Measurements from ENCODE around the gene RANGAP1.

Gene RANGAP1

GRCh38 chr22:41257696-41258095 lies 28.3 kb downstream of the RANGAP1 start:
- DNase-seq (ENCODE audit: low spot score): no peak

GRCh38 chr22:41256254-41257253 lies 29.4 kb downstream of the RANGAP1 start:
- peak; percentile 50 for DNase-seq (ENCODE audit: low spot score)

DNA sequence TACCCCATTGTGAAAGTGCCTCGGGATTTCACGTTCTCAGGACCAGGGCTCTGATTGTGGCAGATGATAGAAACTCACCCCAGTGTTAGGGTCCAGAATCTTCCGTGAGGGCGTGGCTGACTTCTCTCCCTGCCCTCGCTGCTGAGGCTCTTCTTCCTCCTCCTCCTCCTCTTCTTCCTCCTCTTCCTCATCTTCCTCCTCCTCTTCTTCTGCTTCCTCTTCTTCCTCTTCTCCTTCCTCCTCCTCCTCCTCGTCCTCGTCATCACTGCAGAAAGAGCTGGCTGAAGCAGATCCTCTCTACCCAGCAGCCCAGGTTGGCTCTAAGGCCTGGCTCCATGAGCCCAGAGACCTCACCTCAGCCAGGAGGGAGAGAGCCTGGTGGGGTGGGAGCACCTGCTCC lies 31.8 kb downstream of the RANGAP1 start:
- no peak for DNase-seq (ENCODE audit: low spot score)

DNA sequence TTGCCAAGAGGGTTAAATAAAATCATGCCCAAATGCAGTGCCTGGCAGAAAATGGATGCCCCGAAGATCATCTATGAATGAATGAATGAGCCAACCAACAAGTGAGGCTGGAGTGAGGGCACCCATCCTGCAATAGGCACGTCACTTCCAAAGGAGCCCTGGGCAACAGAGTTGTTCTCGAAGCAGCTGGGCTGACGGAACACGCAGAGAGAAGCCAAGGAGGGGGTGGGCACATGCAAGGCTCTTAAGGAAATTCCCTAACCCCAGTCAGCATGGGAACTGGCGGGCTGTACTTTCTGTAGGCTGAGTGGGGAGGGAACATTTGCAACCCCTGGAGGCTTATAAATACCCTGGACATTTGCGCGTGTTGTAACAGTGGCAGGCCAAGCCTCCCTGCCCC lies 33.6 kb downstream of the RANGAP1 start:
- DNase-seq (ENCODE audit: low spot score): no peak

DNA sequence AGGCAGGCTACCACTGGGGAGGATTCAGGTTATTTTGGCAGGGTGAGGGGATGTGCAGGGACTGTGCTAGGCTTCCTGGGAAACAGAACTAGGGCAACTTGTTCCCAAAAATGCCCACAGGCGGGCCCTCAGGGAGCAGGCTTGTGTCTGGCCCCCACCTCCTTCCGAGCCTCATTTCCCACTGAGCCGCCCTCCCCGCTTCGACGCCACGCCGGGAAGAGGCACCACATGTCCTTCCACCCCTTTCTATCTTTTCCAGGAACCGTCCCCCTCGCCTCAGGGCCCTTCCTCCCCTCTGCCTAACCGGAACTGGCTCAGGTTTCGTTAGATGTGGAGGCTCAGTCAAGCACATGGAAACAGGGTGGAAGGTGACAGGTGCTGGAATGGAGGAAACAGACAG lies 35.9 kb downstream of the RANGAP1 start:
- DNase-seq (ENCODE audit: low spot score): no peak

DNA sequence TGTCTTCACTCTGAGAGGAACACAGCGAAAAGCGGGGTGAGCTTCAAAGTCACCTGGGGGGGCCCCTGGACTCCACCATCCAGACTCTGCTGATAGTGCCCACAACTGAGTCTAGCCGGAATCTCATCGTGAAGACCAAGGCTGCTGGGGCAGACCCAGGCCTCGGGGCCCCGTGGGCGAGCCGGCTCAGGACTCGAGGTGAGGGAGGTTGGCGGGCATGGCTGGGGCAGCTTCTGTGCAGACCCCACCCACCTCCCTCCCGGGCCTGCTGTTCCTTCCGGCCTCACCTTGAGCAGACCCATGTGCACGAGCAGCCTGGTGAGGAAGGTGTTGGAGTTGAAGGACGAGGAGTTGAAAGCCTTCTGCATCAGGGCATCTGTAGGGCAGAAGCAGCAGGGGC lies 36.5 kb downstream of the RANGAP1 start:
- no peak for DNase-seq (ENCODE audit: low spot score)

DNA sequence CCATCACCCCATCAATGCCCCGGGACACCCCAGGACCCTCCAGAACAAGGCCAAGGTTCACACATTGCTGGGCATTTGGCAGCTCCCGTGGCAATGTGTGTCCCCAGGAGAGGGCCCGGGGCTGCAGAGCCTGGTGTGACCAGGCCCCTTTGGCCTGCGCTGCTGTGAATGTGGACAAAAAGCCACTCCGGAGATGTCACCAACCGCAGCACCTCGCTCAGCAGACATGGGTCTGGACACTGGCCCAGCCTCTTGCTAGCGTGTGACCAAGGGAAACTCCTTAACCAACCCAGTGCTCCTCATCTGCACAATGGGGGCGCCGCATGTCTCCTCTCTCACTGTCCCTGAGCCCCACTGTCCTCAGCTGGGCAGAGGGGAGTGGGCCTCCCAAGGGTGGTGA lies 37.2 kb downstream of the RANGAP1 start:
- DNase-seq (ENCODE audit: low spot score): no peak

DNA sequence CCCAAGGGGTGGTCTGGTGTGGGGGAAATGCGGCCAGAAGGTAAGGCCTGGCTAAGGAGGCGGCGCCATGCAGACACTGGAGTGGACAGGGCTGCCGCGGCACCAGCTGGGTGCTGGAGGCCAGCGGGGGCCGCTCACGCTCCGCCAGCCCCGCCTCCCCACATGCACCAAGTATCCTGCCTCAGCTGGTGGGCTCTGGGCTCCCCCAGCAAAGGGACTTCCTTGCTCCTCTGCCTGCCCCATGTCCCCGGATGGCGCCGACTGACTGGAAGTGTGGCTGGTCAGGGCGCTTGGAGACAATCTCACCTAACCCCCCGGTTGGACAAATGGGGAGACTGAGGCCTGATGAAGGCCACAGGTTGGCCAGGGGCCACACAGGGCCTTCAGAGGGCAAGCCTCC lies 37.7 kb downstream of the RANGAP1 start:
- DNase-seq (ENCODE audit: low spot score): no peak

DNA sequence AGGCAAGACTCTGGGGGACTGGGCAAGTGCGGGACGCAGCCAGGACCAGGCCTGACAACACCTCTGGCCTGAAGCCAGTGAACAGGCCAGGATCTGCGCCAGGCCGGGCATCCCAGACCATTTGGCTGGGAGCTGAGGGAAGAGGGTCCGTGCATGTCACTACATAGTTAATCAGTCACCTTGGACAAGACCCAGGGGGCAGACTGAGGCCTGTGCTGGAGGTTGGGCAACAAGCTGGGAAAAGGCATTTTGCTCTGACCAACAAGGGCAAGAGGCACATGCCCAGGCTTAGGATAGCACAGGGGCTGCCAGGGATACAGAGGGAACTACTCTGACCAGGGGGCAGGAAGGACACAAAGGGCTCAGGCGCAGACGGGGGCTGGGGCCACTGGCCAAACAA lies 38.3 kb downstream of the RANGAP1 start:
- no peak for DNase-seq (ENCODE audit: low spot score)

GRCh38 chr22:41245917-41246499 lies 40.0 kb downstream of the RANGAP1 start:
- no peak for DNase-seq (ENCODE audit: low spot score)

DNA sequence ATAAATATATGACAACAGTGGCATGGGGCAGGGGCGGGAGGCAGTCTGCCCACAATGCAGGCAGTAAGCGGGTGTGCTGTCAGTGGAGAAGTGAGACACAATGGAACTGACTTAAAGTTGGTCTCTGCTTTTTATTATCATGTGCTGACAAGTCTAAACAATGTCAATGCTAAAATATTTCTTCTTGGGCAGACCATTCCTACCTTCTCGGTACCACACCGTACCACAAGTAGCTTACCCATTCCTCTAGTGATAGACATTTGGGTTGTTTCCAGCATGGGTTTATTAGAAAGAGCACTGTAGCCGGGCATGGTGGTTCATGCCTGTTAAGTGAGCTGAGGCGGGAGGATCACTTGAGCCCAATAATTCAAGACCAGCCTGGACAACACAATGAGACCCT lies 42.6 kb downstream of the RANGAP1 start:
- no peak for DNase-seq (ENCODE audit: low spot score)

DNA sequence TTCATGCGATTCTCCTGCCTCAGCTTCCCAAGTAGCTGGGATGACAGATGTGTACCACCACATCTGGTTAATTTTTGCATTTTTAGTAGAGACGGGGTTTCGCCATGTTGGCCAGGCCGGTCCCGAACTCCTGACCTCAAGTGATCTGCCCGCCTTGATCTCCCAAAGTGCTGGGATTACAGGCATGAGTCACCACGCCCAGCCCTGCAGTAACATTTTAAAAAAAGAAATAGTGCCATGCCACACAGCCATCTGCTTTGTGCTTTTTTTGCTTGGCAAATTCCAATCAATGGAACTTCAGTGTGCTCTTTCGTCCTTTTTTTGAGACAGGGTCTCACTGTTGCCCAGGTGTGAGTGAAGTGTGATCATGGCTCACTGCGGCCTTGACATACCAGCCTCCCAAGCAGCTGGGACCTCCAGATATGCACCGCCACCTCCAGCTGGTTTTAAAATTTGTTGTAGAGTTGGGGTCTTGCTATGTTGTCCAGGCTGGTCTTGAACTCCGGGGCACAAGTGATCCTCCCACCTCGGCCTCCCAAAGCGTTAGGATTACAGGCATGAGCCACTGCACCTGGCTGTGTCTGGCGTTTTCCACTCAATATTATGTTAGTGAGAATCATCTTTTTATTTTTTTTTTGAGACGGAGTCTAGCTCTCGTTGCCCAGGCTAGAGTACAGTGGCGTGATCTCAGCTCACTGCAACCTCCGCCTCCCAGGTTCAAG lies 43.4 kb downstream of the RANGAP1 start:
- no peak for DNase-seq (ENCODE audit: low spot score)

GRCh38 chr22:41241133-41241676 lies 44.8 kb downstream of the RANGAP1 start:
- no peak for DNase-seq (ENCODE audit: low spot score)

GRCh38 chr22:41240377-41241132 lies 45.4 kb downstream of the RANGAP1 start, which contains the start of gene CHADL:
Gene CHADL, minus strand, starts transcription at chr22:41240931. Its CDS starts 50 bp downstream, at chr22:41240881.
- no peak for DNase-seq (ENCODE audit: low spot score)

GRCh38 chr22:41239443-41240128 lies 46.4 kb downstream of the RANGAP1 start:
- DNase-seq (ENCODE audit: low spot score): no peak

DNA sequence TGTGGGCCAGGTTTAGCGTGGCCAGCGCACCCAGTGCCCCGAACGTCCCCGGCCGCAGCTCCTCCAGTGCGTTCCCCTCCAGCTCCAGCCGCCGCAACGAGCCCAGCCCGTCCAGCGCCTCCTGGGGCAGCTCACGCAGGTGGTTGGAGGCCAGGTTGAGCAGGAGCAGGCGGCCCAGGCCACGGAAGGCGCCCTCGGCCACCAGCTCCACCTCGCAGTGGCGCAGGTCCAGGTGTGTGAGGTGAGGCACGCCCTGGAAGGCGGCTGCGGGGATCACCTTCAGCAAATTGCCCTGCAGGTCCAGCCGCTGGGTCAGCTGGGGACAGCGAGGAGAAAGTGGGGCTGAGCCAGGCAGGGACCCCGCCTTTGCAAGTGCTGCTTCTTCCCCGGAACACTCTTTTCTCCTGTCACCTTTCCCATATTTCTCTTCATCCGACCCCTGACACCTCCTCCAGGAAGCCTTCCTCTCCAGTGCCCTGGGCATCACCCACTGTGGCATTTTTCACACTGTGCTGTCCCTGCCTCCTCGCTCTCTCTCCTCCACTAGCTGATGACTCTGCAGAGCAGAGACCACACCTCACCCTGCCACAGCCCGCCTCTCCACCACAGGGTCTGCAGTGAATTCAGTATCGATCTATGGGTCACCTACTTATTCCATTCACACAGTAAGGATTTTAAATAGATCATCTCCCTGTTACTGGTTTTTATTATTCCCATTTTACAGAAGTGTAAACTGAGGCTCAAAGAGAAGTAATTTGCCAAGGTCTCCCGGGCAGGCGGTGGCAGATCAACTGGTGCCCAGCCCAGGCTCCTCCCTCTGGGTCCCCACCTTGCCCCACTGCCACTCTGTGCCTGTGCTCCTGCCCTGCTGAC lies 47.2 kb downstream of the RANGAP1 start:
- DNase-seq (ENCODE audit: low spot score): no peak

DNA sequence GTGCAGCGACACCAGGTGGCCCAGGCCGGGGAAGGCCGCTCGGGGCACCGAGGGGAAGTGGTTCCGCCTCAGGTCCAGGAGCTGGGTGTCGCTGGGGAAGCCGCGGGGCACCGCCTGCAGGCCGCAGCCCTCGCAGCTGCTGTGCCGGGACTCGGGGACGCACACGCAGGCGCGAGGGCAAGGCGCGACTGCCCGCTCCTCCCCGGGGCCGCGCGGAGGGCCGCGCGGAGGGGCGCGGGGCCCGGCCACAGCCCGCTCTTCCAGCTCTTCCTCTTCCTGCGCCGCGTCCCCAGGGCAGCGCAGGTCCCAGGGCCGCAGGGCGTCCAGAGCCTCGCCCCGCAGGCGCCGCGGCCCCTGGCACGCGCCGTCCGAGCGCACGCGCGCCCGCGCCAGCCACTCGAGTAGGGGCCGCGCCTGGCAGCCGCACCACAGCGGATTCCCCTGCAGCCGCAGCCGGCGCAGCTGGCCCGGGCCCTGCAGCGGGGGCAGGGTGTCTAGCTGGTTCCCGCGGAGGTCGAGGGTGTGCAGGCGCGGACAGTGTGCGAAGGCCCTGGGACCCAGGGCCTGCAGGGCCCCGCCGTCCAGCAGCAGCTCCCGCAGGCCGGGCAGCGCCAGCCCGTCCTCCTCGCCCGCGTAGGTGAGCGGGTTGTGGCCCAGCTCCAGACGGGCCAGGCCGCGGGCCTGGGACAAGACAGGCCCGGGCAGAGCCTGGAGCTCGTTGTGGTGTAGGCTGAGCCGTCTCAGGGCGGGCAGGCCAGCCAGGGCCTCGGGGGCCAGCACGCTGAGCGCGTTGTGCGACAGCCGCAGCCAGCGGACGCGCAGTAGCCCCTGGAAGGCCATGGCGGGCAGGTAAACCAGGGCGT lies 48.0 kb downstream of the RANGAP1 start:
- peak; percentile 84 for DNase-seq (ENCODE audit: low spot score)

- no peak for DNase-seq (ENCODE audit: low spot score)
Measured at GRCh38 chr22:41237036-41237706, 48.8 kb downstream of the RANGAP1 start.
